Activated naive CD8-positive, alpha-beta T cell treated with anti-CD3 and anti-CD28 coated beads, Interleukin-2, amount 10 ng/mL, durations not matched to agents 7 days and 5 days (primary cell): ENCODE results near the gene TCF3. TPM values are rescaled to one million over a fixed set of nuclear protein-coding genes. Genes with fewer than 3 reads are reported as not detected.

Source experiments
- ATAC-seq: fragments of 150-1000 bp; cut with Tn5 transposase; one replicate; pipeline ENCODE4 v1.10.0; 2021; ENCODE audit warnings: low read depth, moderate library complexity
- POLR2A ChIA-PET: fragments of 350-600 bp; sonication (Branson Sonifier 250); formaldehyde crosslinking; loops from one replicate; lab custom pipeline; 2021; ENCODE audit warnings: antibody characterized with exemption; lab: Charles Lee
- DNase-seq: peaks from one replicate; pipeline ENCODE4 v3.0.0; 2021
- H3K27ac Mint-ChIP-seq: one replicate; pipeline ENCODE4 v1.8.0; 2022; ENCODE audit warnings: mild to moderate bottlenecking, mixed read lengths
- H3K27me3 Mint-ChIP-seq: one replicate; pipeline ENCODE4 v1.8.0; 2022; ENCODE audit warnings: mild to moderate bottlenecking, moderate library complexity, mixed read lengths
- H3K36me3 Mint-ChIP-seq: one replicate; pipeline ENCODE4 v1.8.0; 2021; ENCODE audit warnings: mild to moderate bottlenecking, mixed read lengths
- H3K4me1 Mint-ChIP-seq: one replicate; pipeline ENCODE4 v1.8.0; 2021; ENCODE audit warnings: mixed read lengths
- H3K4me3 Mint-ChIP-seq: one replicate; pipeline ENCODE4 v1.8.0; 2022; ENCODE audit warnings: mild to moderate bottlenecking, moderate library complexity, mixed read lengths
- H3K9me3 Mint-ChIP-seq: one replicate; pipeline ENCODE4 v1.8.0; 2021; ENCODE audit warnings: mixed read lengths
- total RNA-seq, 2 experiments: library from RNA; stranded (reverse); gene quantifications; one replicate each; pipeline ENCODE4 v1.2.3, GENCODE V29; 2021

Gene TCF3
- total RNA-seq, 2 experiments from 2014 or later = 102 to 109 TPM

GRCh38 chr19:1599460-1599846 lies 53.0 kb downstream of the TCF3 start:
- H3K27me3 Mint-ChIP-seq = no peaks in the 10 kb centered on the region
- no peak overlapping the region for H3K27ac Mint-ChIP-seq
- no peak for ATAC-seq
- POLR2A ChIA-PET = no interaction called here
- H3K4me1 Mint-ChIP-seq = peaks cover 10% of the 10 kb centered on the region
- no peak overlapping the region for H3K4me3 Mint-ChIP-seq
- peaks cover 8% of the 10 kb centered on the region for H3K36me3 Mint-ChIP-seq
- no peak for DNase-seq
- H3K9me3 Mint-ChIP-seq = no peaks in the 10 kb centered on the region

- POLR2A ChIA-PET = no interaction called here
- H3K4me3 Mint-ChIP-seq = no peak overlapping the region
- H3K27ac Mint-ChIP-seq = no peak overlapping the region
- H3K9me3 Mint-ChIP-seq = no peaks in the 10 kb centered on the region
- DNase-seq (no peak), ATAC-seq (no peak)
- no peaks in the 10 kb centered on the region for H3K27me3 Mint-ChIP-seq
- H3K4me1 Mint-ChIP-seq = peaks cover 8% of the 10 kb centered on the region
- peaks cover 8% of the 10 kb centered on the region for H3K36me3 Mint-ChIP-seq
Observed at GRCh38 chr19:1598777-1599459, 53.5 kb downstream of the TCF3 start.

GRCh38 chr19:1593501-1593772 lies 59.0 kb downstream of the TCF3 start:
- no peaks in the 10 kb centered on the region for H3K9me3 Mint-ChIP-seq
- H3K4me1 Mint-ChIP-seq = peaks cover 14% of the 10 kb centered on the region
- H3K4me3 Mint-ChIP-seq = peak overlapping the region; percentile 87
- DNase-seq = no peak
- H3K27ac Mint-ChIP-seq = peak overlapping the region; percentile 89
- H3K36me3 Mint-ChIP-seq = peaks cover 6% of the 10 kb centered on the region
- POLR2A ChIA-PET = interaction anchor here (1.0 to 3.3 kb wide), 5 partner anchors 8 to 218 kb away, joined by 3 to 56 read pairs (median 7); partner anchors contain the start of genes ATP8B3, MEX3D, TCF3 and UQCR11
- no peaks in the 10 kb centered on the region for H3K27me3 Mint-ChIP-seq
- no peak for ATAC-seq

GRCh38 chr19:1592755-1593500 lies 59.5 kb downstream of the TCF3 start, which contains the start of gene MBD3:
Gene MBD3, minus strand, starts transcription at chr19:1592865. Its CDS starts 234 bp downstream, at chr19:1592631.
- peaks cover 6% of the 10 kb centered on the region for H3K36me3 Mint-ChIP-seq
- peak within 1 kb of the TSS; percentile 95 for H3K4me3 Mint-ChIP-seq
- ATAC-seq = peak; percentile 80
- peaks cover 14% of the 10 kb centered on the region for H3K4me1 Mint-ChIP-seq
- peak within 1 kb of the TSS; percentile 93 for H3K27ac Mint-ChIP-seq
- peak; percentile 95 for DNase-seq
- no peaks in the 10 kb centered on the region for H3K27me3 Mint-ChIP-seq
- no peaks in the 10 kb centered on the region for H3K9me3 Mint-ChIP-seq
- POLR2A ChIA-PET = interaction anchor here (0.6 to 3.3 kb wide), 10 partner anchors 9 to 1572 kb away, joined by 3 to 56 read pairs (median 3); partner anchors contain the start of genes ATP8B3, MEX3D, TCF3 and UQCR11

GRCh38 chr19:1592024-1592754 lies 60.2 kb downstream of the TCF3 start:
- peak overlapping the region; percentile 93 for H3K27ac Mint-ChIP-seq
- ATAC-seq = peak; percentile 84
- H3K4me1 Mint-ChIP-seq = peaks cover 16% of the 10 kb centered on the region
- peak overlapping the region; percentile 95 for H3K4me3 Mint-ChIP-seq
- H3K27me3 Mint-ChIP-seq = no peaks in the 10 kb centered on the region
- peaks cover 3% of the 10 kb centered on the region for H3K36me3 Mint-ChIP-seq
- no peaks in the 10 kb centered on the region for H3K9me3 Mint-ChIP-seq
- DNase-seq = peak; percentile 93
- POLR2A ChIA-PET = interaction anchor here (0.6 to 3.3 kb wide), 9 partner anchors 9 to 680 kb away, joined by 3 to 56 read pairs (median 6); partner anchors contain the start of genes MEX3D, TCF3 and UQCR11

GRCh38 chr19:1591421-1592023 lies 60.9 kb downstream of the TCF3 start:
- Mint-ChIP-seq H3K27ac (peak overlapping the region; percentile 93), H3K36me3 (peaks cover 3% of the 10 kb centered on the region), H3K27me3 (no peaks in the 10 kb centered on the region), H3K4me3 (peak overlapping the region; percentile 95), H3K4me1 (peaks cover 16% of the 10 kb centered on the region), H3K9me3 (no peaks in the 10 kb centered on the region)
- DNase-seq = no peak
- POLR2A ChIA-PET = interaction anchor here (0.7 to 1.7 kb wide), 6 partner anchors 10 to 81 kb away, joined by 3 to 13 read pairs (median 4); partner anchors contain the start of genes MEX3D and UQCR11
- ATAC-seq = no peak

GRCh38 chr19:1590641-1591397 lies 61.6 kb downstream of the TCF3 start:
- H3K27ac Mint-ChIP-seq = peak overlapping the region; percentile 93
- no peaks in the 10 kb centered on the region for H3K9me3 Mint-ChIP-seq
- H3K36me3 Mint-ChIP-seq = peaks cover 3% of the 10 kb centered on the region
- peak overlapping the region; percentile 95 for H3K4me3 Mint-ChIP-seq
- no peaks in the 10 kb centered on the region for H3K27me3 Mint-ChIP-seq
- POLR2A ChIA-PET = interaction anchor here (0.7 to 1.7 kb wide), 5 partner anchors 9 to 82 kb away, joined by 3 to 13 read pairs (median 4); partner anchors contain the start of gene UQCR11
- ATAC-seq = peak; percentile 28
- H3K4me1 Mint-ChIP-seq = peaks cover 16% of the 10 kb centered on the region
- DNase-seq = peak; percentile 56

- H3K4me1 Mint-ChIP-seq = peaks cover 14% of the 10 kb centered on the region
- POLR2A ChIA-PET = interaction anchor here (0.8 to 1.6 kb wide), 2 partner anchors 13 to 18 kb away, joined by 3 read pairs; no protein-coding TSS in a partner anchor
- DNase-seq = no peak
- H3K27me3 Mint-ChIP-seq = no peaks in the 10 kb centered on the region
- H3K9me3 Mint-ChIP-seq = no peaks in the 10 kb centered on the region
- no peak overlapping the region for H3K27ac Mint-ChIP-seq
- H3K4me3 Mint-ChIP-seq = no peak overlapping the region
- no peak for ATAC-seq
- peaks cover 3% of the 10 kb centered on the region for H3K36me3 Mint-ChIP-seq
Observed at GRCh38 chr19:1587872-1588271, 64.5 kb downstream of the TCF3 start.

GRCh38 chr19:1585243-1585580 lies 67.2 kb downstream of the TCF3 start:
- no peaks in the 10 kb centered on the region for H3K27me3 Mint-ChIP-seq
- ATAC-seq = no peak
- H3K4me3 Mint-ChIP-seq = no peak overlapping the region
- no peak overlapping the region for H3K27ac Mint-ChIP-seq
- no peaks in the 10 kb centered on the region for H3K9me3 Mint-ChIP-seq
- POLR2A ChIA-PET = interaction anchor here (0.5 kb wide), 1 partner anchor 578 kb away, joined by 3 read pairs; the partner anchor contains the start of gene DOT1L
- DNase-seq = no peak
- H3K36me3 Mint-ChIP-seq = peaks cover 3% of the 10 kb centered on the region
- peaks cover 4% of the 10 kb centered on the region for H3K4me1 Mint-ChIP-seq

- Mint-ChIP-seq H3K4me1 (peaks cover 3% of the 10 kb centered on the region), H3K4me3 (no peak overlapping the region), H3K27me3 (no peaks in the 10 kb centered on the region), H3K27ac (no peak overlapping the region), H3K9me3 (no peaks in the 10 kb centered on the region), H3K36me3 (peaks cover 1% of the 10 kb centered on the region)
- ATAC-seq (no peak), DNase-seq (no peak)
- POLR2A ChIA-PET = no interaction called here
Observed at GRCh38 chr19:1584500-1585242, 67.7 kb downstream of the TCF3 start.

- H3K27me3 Mint-ChIP-seq = no peaks in the 10 kb centered on the region
- no peak overlapping the region for H3K4me3 Mint-ChIP-seq
- no peak for ATAC-seq
- H3K9me3 Mint-ChIP-seq = no peaks in the 10 kb centered on the region
- DNase-seq = no peak
- H3K4me1 Mint-ChIP-seq = no peaks in the 10 kb centered on the region
- POLR2A ChIA-PET = interaction anchor here (1.6 kb wide), 1 partner anchor 9 kb away, joined by 5 read pairs; no protein-coding TSS in a partner anchor
- no peak overlapping the region for H3K27ac Mint-ChIP-seq
- H3K36me3 Mint-ChIP-seq = no peaks in the 10 kb centered on the region
Observed at GRCh38 chr19:1582201-1582600, 70.2 kb downstream of the TCF3 start.
